SJCRH30 (cell line): Measurements from ENCODE around the gene TOM1L2. TPM values are rescaled to one million over a fixed set of nuclear protein-coding genes. Genes with fewer than 3 reads are reported as not detected.

ENCODE experiments used
- DNase-seq, 2 experiments: peaks; one replicate each; pipeline ENCODE4 v3.0.0-alpha.2; 2015 to 2020
- H3K27ac ChIP-seq: fragments of 250-450 bp; sonication (Bioruptor Pico); 2 replicates; pipeline ENCODE4 v1.5.1; 2020; ENCODE audit warnings: mild to moderate bottlenecking, moderate library complexity
- H3K27me3 ChIP-seq: fragments of 250-450 bp; sonication (Bioruptor Pico); 2 replicates; pipeline ENCODE4 v1.5.1; 2020; ENCODE audit warnings: mild to moderate bottlenecking, moderate library complexity
- H3K36me3 ChIP-seq: fragments of 250-450 bp; sonication (Bioruptor Pico); 2 replicates; pipeline ENCODE4 v1.5.1; 2020; ENCODE audit warnings: mild to moderate bottlenecking, moderate library complexity
- H3K4me1 ChIP-seq: fragments of 250-450 bp; sonication (Bioruptor Pico); 2 replicates; pipeline ENCODE4 v1.5.1; 2020; ENCODE audit warnings: mild to moderate bottlenecking, moderate library complexity
- H3K4me3 ChIP-seq: fragments of 250-450 bp; sonication (Bioruptor Pico); 2 replicates; pipeline ENCODE4 v1.5.1; 2020; ENCODE audit warnings: mild to moderate bottlenecking, moderate library complexity
- H3K9me3 ChIP-seq: fragments of 250-450 bp; sonication (Bioruptor Pico); replicated peaks from 2 replicates; pipeline ENCODE4 v1.5.1; 2020; ENCODE audit warnings: mild to moderate bottlenecking, moderate library complexity
- total RNA-seq: library from RNA; depleted of rRNA; stranded (reverse); fragments of >200 nt; shearing (Covaris generic); gene quantifications from 2 replicates; pipeline ENCODE4 v1.2.3, GENCODE V29; 2014; rRNA removed

The TOM1L2 gene
- total RNA-seq, 1 experiment from 2014 or later, result 30.0 TPM

DNA sequence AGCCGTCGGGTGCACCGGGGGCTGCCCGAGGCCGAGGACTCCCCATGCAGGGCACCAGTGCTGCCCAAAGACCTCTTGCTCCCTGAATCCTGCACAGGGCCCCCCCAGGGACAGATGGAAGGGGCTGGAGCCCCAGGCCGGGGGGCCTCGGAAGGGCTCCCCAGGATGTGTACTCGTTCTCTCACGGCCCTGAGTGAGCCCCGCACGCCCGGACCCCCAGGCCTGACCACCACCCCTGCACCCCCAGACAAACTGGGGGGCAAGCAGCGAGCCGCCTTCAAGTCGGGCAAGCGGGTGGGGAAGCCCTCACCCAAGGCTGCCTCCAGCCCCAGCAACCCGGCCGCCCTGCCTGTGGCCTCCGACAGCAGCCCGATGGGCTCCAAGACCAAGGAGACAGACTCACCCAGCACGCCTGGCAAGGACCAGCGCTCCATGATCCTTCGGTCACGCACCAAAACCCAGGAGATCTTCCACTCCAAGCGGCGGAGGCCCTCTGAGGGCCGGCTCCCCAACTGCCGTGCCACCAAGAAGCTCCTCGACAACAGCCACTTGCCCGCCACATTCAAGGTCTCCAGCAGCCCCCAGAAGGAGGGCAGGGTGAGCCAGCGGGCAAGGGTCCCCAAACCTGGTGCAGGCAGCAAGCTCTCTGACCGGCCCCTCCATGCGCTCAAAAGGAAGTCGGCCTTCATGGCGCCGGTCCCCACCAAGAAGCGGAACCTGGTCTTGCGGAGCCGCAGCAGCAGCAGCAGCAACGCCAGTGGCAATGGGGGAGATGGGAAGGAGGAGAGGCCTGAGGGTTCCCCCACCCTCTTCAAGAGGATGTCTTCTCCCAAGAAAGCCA lies 176.0 kb downstream of the TOM1L2 start:
- no peaks in the 10 kb centered on the region for H3K4me1 ChIP-seq
- peaks cover 74% of the 10 kb centered on the region for H3K36me3 ChIP-seq
- H3K27ac ChIP-seq, result no peak overlapping the region
- H3K9me3 ChIP-seq, result no peaks in the 10 kb centered on the region
- no peak for DNase-seq
- no peak overlapping the region for H3K4me3 ChIP-seq
- no peaks in the 10 kb centered on the region for H3K27me3 ChIP-seq

DNA sequence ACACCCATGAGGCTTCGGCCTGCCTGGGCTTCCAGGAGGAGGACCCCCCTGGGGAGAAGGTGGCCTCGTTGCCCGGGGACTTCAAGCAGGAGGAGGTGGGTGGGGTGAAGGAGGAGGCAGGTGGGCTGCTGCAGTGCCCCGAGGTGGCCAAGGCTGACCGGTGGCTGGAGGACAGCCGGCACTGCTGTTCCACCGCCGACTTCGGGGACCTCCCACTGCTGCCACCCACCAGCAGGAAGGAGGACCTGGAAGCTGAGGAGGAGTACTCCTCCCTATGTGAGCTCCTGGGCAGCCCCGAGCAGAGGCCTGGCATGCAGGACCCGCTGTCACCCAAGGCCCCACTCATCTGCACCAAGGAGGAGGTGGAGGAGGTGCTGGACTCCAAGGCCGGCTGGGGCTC lies 176.9 kb downstream of the TOM1L2 start:
- H3K36me3 ChIP-seq, result peaks cover 67% of the 10 kb centered on the region
- no peaks in the 10 kb centered on the region for H3K9me3 ChIP-seq
- no peak overlapping the region for H3K4me3 ChIP-seq
- no peak overlapping the region for H3K27ac ChIP-seq
- H3K27me3 ChIP-seq, result no peaks in the 10 kb centered on the region
- peaks cover 1% of the 10 kb centered on the region for H3K4me1 ChIP-seq
- no peak for DNase-seq

DNA sequence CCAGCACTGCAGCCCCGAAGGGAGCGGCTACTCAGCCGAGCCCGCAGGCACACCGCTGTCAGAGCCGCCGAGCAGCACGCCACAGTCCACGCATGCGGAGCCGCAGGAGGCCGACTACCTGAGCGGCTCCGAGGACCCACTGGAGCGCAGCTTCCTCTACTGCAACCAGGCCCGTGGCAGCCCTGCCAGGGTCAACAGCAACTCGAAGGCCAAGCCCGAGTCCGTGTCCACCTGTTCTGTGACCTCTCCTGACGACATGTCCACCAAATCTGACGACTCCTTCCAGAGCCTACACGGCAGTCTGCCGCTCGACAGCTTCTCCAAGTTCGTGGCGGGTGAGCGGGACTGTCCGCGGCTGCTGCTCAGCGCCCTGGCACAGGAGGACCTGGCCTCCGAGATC lies 177.8 kb downstream of the TOM1L2 start:
- DNase-seq, result no peak
- Histone ChIP-seq H3K27me3 (no peaks in the 10 kb centered on the region), H3K36me3 (peaks cover 65% of the 10 kb centered on the region), H3K4me3 (no peak overlapping the region), H3K9me3 (no peaks in the 10 kb centered on the region), H3K4me1 (peaks cover 6% of the 10 kb centered on the region), H3K27ac (no peak overlapping the region)

Other genes starting within 250 kb of the TOM1L2 start
- 65.3 and 74.1 TPM in 2 replicates for gene SREBF1, start 135.4 kb downstream of the TOM1L2 start, total RNA-seq
- gene DRC3, start 462 bp upstream of the TOM1L2 start, total RNA-seq, result 0.66 and 0.89 TPM in 2 replicates
- gene ATPAF2, start 66.8 kb upstream of the TOM1L2 start, total RNA-seq, result 53.6 and 58.3 TPM in 2 replicates
- gene GID4, start 67.0 kb upstream of the TOM1L2 start, total RNA-seq, result 35.4 and 39.6 TPM in 2 replicates
- gene DRG2, start 115.5 kb upstream of the TOM1L2 start, total RNA-seq, result 69.1 and 72.2 TPM in 2 replicates
- gene MYO15A, start 136.4 kb upstream of the TOM1L2 start, total RNA-seq, result 0.53 and 0.58 TPM in 2 replicates
- gene ALKBH5, start 211.4 kb upstream of the TOM1L2 start, total RNA-seq, result 297 and 308 TPM in 2 replicates